ENCODE measurements around the gene ABCC2. TPM values are rescaled to one million over a fixed set of nuclear protein-coding genes. Genes with fewer than 3 reads are reported as not detected.

The ABCC2 gene
- 1.1 and 1.4 TPM in 2 replicates for total RNA-seq

GRCh38 chr10:99782447-99783286 is at the start of gene ABCC2:
Gene ABCC2 (plus strand): TSS chr10:99782640. CDS start chr10:99782845, 205 bp downstream.

Other genes starting within 250 kb of the ABCC2 start
- gene NKX2-3, start 249.7 kb upstream of the ABCC2 start, total RNA-seq: 2.4 TPM in 1 of 2 replicates, not detected in the other
- 9.0 and 13.1 TPM in 2 replicates for gene SLC25A28, start 162.2 kb upstream of the ABCC2 start, total RNA-seq
- 27.9 and 28.6 TPM in 2 replicates for gene ENTPD7, start 123.1 kb upstream of the ABCC2 start, total RNA-seq
- gene COX15, start 50.5 kb upstream of the ABCC2 start, total RNA-seq: 46.3 and 56.2 TPM in 2 replicates
- 27.1 and 27.7 TPM in 2 replicates for gene CUTC, start 50.4 kb upstream of the ABCC2 start, total RNA-seq
- 68.1 and 86.2 TPM in 2 replicates for gene DNMBP, start 227.3 kb downstream of the ABCC2 start, total RNA-seq

Data from thoracic aorta endothelial cell (primary cell).